AG10803 (cell line): ENCODE results near the gene MYL5.
A peak's percentile ranks its signal among the peaks of the same experiment; 100 is the strongest.

ENCODE experiments used
- DNase-seq: peaks from one replicate; pipeline ENCODE4 v3.0.0; 2010; ENCODE audit warnings: low read depth
- H3K4me3 ChIP-seq: 2 replicates; pipeline ENCODE4 v1.5.1; 2011; ENCODE audit warnings: mild to moderate bottlenecking, low read length, control low read depth
- CTCF ChIP-seq: conservative IDR thresholded peaks from 2 replicates; pipeline ENCODE4 v1.5.1; 2011; ENCODE audit warnings: mild to moderate bottlenecking, low read length, control low read depth, inconsistent platforms

MYL5 gene

GRCh38 chr4:674172-675035 is at the start of gene MYL5, which contains the start of gene ATP5ME:
Gene MYL5 (plus strand): TSS chr4:674542. CDS start chr4:678027, 3,485 bp downstream.
Gene ATP5ME (minus strand): TSS chr4:674276. CDS start chr4:674247, 29 bp downstream.
- peak within 1 kb of the TSS; percentile 78 for H3K4me3 ChIP-seq
- DNase-seq = peak; percentile 93
- peak; percentile 62 for TF ChIP-seq CTCF

DNA sequence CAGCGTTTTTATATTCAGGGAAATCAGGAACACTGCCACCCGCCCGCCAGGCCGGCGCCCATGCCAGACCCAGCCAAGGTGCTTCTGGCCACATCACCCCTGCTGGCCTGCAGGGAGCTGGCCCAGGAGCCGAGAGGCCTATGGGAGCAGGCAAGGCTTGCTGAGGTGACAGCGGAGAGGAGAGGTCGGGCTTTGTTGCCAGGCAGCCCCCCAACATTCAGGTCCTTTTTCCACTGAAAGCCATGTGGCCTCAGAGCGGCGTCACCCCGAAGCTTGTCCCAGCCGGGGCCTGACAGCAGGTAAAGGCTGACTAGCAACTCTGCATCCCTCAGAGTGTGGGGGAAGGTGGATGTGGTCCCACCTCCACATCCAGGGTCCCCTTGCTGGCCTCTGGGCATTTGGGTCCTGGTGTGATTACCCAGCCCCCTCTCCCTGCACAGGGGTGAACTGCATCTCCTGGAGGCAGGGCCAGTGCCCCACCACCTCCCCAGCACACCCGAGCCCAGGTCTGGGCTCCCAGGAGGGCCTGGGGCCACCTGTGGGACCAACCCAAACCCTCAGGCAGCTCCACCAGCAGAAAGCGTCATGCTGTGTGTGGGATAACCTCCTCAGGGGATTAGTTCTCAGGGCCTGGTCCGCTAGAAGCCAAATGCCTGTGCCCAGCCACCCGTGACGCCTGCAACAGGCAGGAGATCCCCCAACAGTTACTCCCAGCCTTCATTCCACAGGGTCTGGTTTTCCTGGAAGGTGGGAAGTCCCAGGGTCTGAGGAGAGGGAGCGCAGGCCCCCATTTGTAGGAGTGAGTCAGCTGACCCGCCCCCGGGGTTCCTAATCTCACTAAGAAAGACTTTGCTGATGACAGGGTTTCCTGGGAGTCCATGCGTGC is 49.4 kb upstream of the MYL5 start, which contains the start of gene PDE6B:
PDE6B (plus strand) TSS at position 869 of the 886 bp plus-strand sequence. CDS start 54 bp downstream, outside the sequence.
- TF ChIP-seq CTCF = no peak
- no peak within 1 kb of the TSS for H3K4me3 ChIP-seq
- DNase-seq = no peak

- no peak overlapping the region for H3K4me3 ChIP-seq
- no peak for TF ChIP-seq CTCF
- DNase-seq = no peak
Observed at GRCh38 chr4:625631-626161, 48.6 kb upstream of the MYL5 start.

GRCh38 chr4:626201-627091 is 47.9 kb upstream of the MYL5 start:
- no peak for DNase-seq
- no peak for TF ChIP-seq CTCF
- H3K4me3 ChIP-seq = no peak overlapping the region

GRCh38 chr4:627347-628125 is 46.8 kb upstream of the MYL5 start:
- no peak overlapping the region for H3K4me3 ChIP-seq
- DNase-seq = no peak
- TF ChIP-seq CTCF = no peak
